Caco-2 (cell line): Measurements from ENCODE around the gene GULP1. TPM values are rescaled to one million over a fixed set of nuclear protein-coding genes. Genes with fewer than 3 reads are reported as not detected.

Experiments
- BruUV-seq: library from RNA; stranded (reverse); fragments of 400-500 nt; replicated peaks from 2 replicates; lab custom pipeline; 2021; lab: Mats Ljungman, UMichigan
- CTCF ChIA-PET: fragments of 300-600 bp; sonication (Branson Sonifier 250); formaldehyde crosslinking; loops from one replicate; lab custom pipeline; 2022; ENCODE audit warnings: antibody characterized with exemption; lab: Charles Lee
- POLR2A ChIA-PET: fragments of 300-600 bp; sonication (Branson Sonifier 250); formaldehyde crosslinking; loops from one replicate; lab custom pipeline; 2022; ENCODE audit warnings: antibody characterized with exemption; lab: Charles Lee
- DNase-seq, 2 experiments: peaks; one replicate each; pipeline versions ENCODE4 v3.0.0 to v3.0.0-alpha.2; 2020 to 2022
- H3K27me3 ChIP-seq: replicated peaks from 2 replicates; pipeline ENCODE4 v1.6.0; 2011; ENCODE audit warnings: low read length; ENCODE audit not compliant: control insufficient read depth, insufficient read depth
- H3K36me3 ChIP-seq: 2 replicates; pipeline ENCODE4 v1.5.1; 2011; ENCODE audit warnings: low read length; ENCODE audit not compliant: control insufficient read depth, insufficient read depth
- H3K4me1 ChIP-seq: fragments of 250-450 bp; sonication (Bioruptor Pico); 2 replicates; pipeline ENCODE4 v1.5.1; 2020; ENCODE audit warnings: mild to moderate bottlenecking
- H3K4me3 ChIP-seq: 2 replicates; pipeline ENCODE4 v1.5.1; 2011; ENCODE audit warnings: low read depth, mild to moderate bottlenecking, control low read depth, low read length
- H3K9me3 ChIP-seq: fragments of 250-450 bp; sonication (Bioruptor Pico); 2 replicates; pipeline ENCODE4 v1.5.1; 2020; ENCODE audit warnings: mild to moderate bottlenecking, moderate library complexity
- H3K27ac Mint-ChIP-seq: one replicate; pipeline ENCODE4 v1.8.0; 2022; ENCODE audit warnings: mixed read lengths; ENCODE audit not compliant: unreplicated experiment
- H3K27me3 Mint-ChIP-seq: one replicate; pipeline ENCODE4 v1.8.0; 2022; ENCODE audit warnings: mixed read lengths; ENCODE audit not compliant: insufficient read depth, unreplicated experiment
- H3K36me3 Mint-ChIP-seq: one replicate; pipeline ENCODE4 v1.8.0; 2022; ENCODE audit warnings: mild to moderate bottlenecking, mixed read lengths; ENCODE audit not compliant: insufficient read depth, unreplicated experiment
- H3K4me1 Mint-ChIP-seq: one replicate; pipeline ENCODE4 v1.8.0; 2022; ENCODE audit warnings: low read depth, mixed read lengths; ENCODE audit not compliant: unreplicated experiment
- H3K4me3 Mint-ChIP-seq: one replicate; pipeline ENCODE4 v1.8.0; 2022; ENCODE audit warnings: mild to moderate bottlenecking, moderate library complexity, mixed read lengths; ENCODE audit not compliant: unreplicated experiment
- H3K9me3 Mint-ChIP-seq: one replicate; pipeline ENCODE4 v1.8.0; 2022; ENCODE audit warnings: mixed read lengths; ENCODE audit not compliant: unreplicated experiment
- CTCF ChIP-seq, 2 experiments: fragments of 200-600 bp in 1 of 2; IDR thresholded peaks; 1 replicate in 1 of 2; 2 replicates in 1 of 2; pipeline versions ENCODE4 v1.5.1 to v1.8.0; 2011 to 2022; ENCODE audit warnings: antibody characterized with exemption in 1 of 2, control low read depth in 1 of 2, inconsistent platforms in 1 of 2, low read depth in 1 of 2, low read length in 1 of 2, mild to moderate bottlenecking in 1 of 2, moderate library complexity in 1 of 2; ENCODE audit not compliant: insufficient read depth in 1 of 2, severe bottlenecking in 1 of 2, unreplicated experiment in 1 of 2
- intact Hi-C: fragments of 100-400 bp; cut with micrococcal nuclease; formaldehyde crosslinking; loops from one replicate; pipeline ENCODE4 v1.10.0; 2022; ENCODE audit not compliant: unreplicated experiment
- total RNA-seq: library from RNA; stranded (reverse); gene quantifications from 2 replicates; pipeline ENCODE4 v1.2.3, GENCODE V29; 2022

Gene GULP1
- total RNA-seq, 1 experiment from 2014 or later: 32.4 TPM

GRCh38 chr2:188328419-188328818, 36.7 kb downstream of the GULP1 start:
- Mint-ChIP-seq H3K36me3 (no peaks in the 10 kb centered on the region), H3K9me3 (no peaks in the 10 kb centered on the region), H3K4me1 (peaks cover 4% of the 10 kb centered on the region), H3K27ac (no peak overlapping the region), H3K4me3 (no peak overlapping the region), H3K27me3 (no peaks in the 10 kb centered on the region)
- Histone ChIP-seq H3K4me3 (no peak overlapping the region), H3K27me3 (no peaks in the 10 kb centered on the region), H3K4me1 (peaks cover 8% of the 10 kb centered on the region; the same call in 1 of the 2 replicates), H3K36me3 (no peaks in the 10 kb centered on the region), H3K9me3 (no peaks in the 10 kb centered on the region)
- BruUV-seq: no TSS peak
- TF ChIP-seq CTCF (IDR thresholded peaks at IDR 0.05; ENCODE audit: insufficient read depth in 1 of 2, low read depth in 1 of 2, low read length in 1 of 2, severe bottlenecking in 1 of 2, unreplicated experiment in 1 of 2): no peak
- ChIA-PET CTCF (no interaction called here), POLR2A (no interaction called here)
- intact Hi-C loops: no loop called here
- no peak for DNase-seq

- H3K36me3 ChIP-seq: no peaks in the 10 kb centered on the region
- intact Hi-C loops: no loop called here
- Mint-ChIP-seq H3K27ac (no peak overlapping the region), H3K4me3 (no peak overlapping the region), H3K36me3 (no peaks in the 10 kb centered on the region), H3K27me3 (no peaks in the 10 kb centered on the region), H3K4me1 (peaks cover 4% of the 10 kb centered on the region), H3K9me3 (no peaks in the 10 kb centered on the region)
- DNase-seq: no peak
- BruUV-seq: no TSS peak
- H3K9me3 ChIP-seq: no peaks in the 10 kb centered on the region
- H3K4me1 ChIP-seq: peaks cover 8% of the 10 kb centered on the region; the same call in 1 of the 2 replicates
- CTCF ChIA-PET: interaction anchor here (0.6 kb wide), 1 partner anchor 44 kb away, joined by 4 read pairs; no protein-coding TSS in a partner anchor
- H3K4me3 ChIP-seq: no peak overlapping the region
- TF ChIP-seq CTCF (IDR thresholded peaks at IDR 0.05; ENCODE audit: insufficient read depth in 1 of 2, low read depth in 1 of 2, low read length in 1 of 2, severe bottlenecking in 1 of 2, unreplicated experiment in 1 of 2): no peak
- POLR2A ChIA-PET: no interaction called here
- H3K27me3 ChIP-seq: no peaks in the 10 kb centered on the region
Observed at GRCh38 chr2:188330316-188331053, 38.8 kb downstream of the GULP1 start.

GRCh38 chr2:188332619-188333018, 40.9 kb downstream of the GULP1 start:
- no peak for DNase-seq
- POLR2A ChIA-PET: no interaction called here
- Histone ChIP-seq H3K9me3 (no peaks in the 10 kb centered on the region), H3K27me3 (no peaks in the 10 kb centered on the region), H3K4me3 (no peak overlapping the region), H3K4me1 (no peaks in the 10 kb centered on the region), H3K36me3 (no peaks in the 10 kb centered on the region)
- Mint-ChIP-seq H3K4me1 (no peaks in the 10 kb centered on the region), H3K4me3 (no peak overlapping the region), H3K27ac (no peak overlapping the region), H3K27me3 (no peaks in the 10 kb centered on the region), H3K36me3 (no peaks in the 10 kb centered on the region), H3K9me3 (no peaks in the 10 kb centered on the region)
- TF ChIP-seq CTCF (IDR thresholded peaks at IDR 0.05; ENCODE audit: insufficient read depth in 1 of 2, low read depth in 1 of 2, low read length in 1 of 2, severe bottlenecking in 1 of 2, unreplicated experiment in 1 of 2): no peak
- intact Hi-C loops: no loop called here
- BruUV-seq: no TSS peak
- CTCF ChIA-PET: no interaction called here
